Measurements from ENCODE around the gene MAGI3.
"Not testable (repeated sequence)": the region's sequence is repeated elsewhere in the genome, so short reads cannot be mapped to it uniquely, and the experiment has no call there.

MAGI3 gene

GRCh38 chr1:113576271-113576670, 186.0 kb downstream of the MAGI3 start:
- DNase-seq (ENCODE audit: low read depth in 3 of 3): no peak

GRCh38 chr1:113579256-113580018, 189.1 kb downstream of the MAGI3 start:
- no peak for DNase-seq (ENCODE audit: low read depth in 3 of 3)

DNA sequence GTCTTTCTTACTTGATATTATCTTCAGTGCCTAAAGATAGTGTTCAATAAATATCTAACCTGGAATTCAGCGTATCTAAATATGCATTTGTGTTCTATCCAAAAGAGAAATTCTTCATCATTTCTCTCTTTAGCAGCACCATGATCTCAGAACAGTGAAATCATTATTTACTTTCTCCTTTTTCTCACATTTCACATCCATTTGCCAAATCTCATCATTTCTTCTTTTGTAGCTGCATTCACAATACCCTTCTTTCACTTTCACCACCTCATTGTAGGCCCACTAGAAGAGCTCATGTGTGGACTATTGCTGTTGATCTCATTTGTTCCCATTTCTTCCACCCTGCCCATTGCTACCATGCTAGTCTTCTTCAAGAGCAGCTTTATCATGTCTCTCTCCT, 191.0 kb downstream of the MAGI3 start:
- no peak for DNase-seq (ENCODE audit: low read depth in 3 of 3)

DNA sequence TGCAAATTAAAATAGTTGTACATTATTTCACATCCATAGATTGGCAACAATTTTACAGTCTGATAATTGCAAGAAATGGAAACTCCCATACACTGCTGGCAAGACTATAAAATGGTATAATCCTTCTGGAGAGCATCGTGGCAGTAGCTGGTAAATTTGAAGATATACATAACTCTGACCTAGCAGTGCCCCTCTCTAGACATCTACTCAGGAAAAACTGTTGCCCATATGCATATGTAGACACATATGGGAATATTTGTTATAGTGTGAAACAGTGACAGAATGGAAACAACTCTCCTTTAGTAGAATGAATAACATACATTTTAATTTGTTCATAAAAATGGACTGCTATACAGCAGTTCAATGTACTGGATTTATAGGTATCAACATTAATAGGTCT, 191.8 kb downstream of the MAGI3 start:
- no peak for DNase-seq (ENCODE audit: low read depth in 3 of 3)

DNA sequence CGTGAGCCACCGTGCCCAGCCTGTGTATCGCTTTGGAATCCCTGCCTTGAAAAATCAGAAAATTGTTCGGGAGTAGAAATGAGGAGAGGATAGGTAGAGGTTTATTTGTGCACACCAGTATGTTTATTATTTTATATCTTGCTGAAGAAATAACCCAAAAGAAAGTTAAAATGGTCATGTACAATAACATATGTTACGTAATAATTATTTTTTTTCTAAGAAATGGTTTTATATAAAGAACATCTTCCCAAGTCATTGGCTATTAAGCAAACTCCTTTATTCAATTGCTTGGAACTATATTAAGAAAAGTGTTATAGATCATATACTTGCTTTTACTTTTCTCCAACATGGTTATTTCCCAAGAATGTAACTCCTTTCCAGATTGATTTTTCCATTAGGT, 197.2 kb downstream of the MAGI3 start:
- no peak for DNase-seq (ENCODE audit: low read depth in 3 of 3)

DNA sequence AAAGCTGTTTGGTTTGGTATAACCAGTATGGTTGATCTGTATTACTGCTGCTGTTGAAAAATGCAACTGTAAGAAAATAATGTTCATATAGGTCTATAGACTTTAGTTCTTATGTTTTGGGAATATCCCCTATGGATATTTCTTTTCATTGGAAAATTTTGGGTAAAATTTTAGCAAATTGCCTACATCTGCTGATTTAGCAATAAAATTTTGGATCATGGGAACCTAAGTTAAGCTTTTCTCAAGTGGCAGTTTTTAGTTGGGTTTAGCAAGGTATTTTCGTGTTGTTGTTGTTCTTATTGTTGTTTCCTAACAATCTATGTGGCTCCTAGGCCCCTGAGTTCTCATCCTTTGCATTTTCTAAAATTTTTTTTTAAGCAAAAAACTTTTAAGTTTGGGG, 201.9 kb downstream of the MAGI3 start:
- no peak for DNase-seq (ENCODE audit: low read depth in 3 of 3)

- no peak for DNase-seq (ENCODE audit: low read depth in 3 of 3)
Measured at GRCh38 chr1:113593550-113594297, 203.4 kb downstream of the MAGI3 start.

DNA sequence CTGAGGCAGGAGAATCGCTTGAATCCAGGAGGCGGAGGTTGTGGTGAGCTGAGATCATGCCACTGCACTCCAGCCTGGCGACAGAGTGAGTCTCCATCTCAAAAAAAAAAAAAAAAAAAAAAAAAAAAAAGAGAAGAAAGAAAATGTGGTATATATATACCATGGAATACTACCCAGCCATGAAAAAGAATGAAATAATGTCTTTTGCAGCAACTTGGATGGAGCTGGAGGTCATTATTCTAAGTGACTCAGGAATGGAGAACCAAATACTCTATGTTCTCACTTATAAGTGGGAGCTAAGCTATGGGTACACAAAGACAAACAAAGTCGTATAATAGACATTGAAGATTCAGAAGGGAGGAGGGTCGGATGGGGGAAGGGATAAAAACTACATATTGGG, 214.2 kb downstream of the MAGI3 start:
- DNase-seq (ENCODE audit: low read depth in 3 of 3): not testable (repeated sequence)

DNA sequence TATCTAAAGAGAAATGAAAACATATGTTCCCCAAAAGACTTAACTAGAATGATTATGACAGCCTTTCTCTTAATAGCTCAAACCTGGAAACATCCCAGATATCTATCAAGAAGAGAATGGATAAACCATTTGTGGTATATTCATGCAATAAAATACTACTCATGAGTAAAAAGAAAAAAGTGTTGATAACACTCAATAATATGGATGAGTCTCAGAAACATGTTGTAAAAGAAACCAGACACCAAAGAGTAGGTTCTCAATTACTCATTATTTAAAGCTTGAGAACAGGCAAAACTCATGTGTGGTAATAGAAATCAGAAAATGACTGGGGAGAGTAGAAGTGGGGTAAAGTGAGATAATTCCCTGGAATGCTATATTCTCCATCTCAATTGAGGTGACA, 214.8 kb downstream of the MAGI3 start:
- DNase-seq (ENCODE audit: low read depth in 3 of 3): no peak

- no peak for DNase-seq (ENCODE audit: low read depth in 3 of 3)
Measured at GRCh38 chr1:113608399-113608798, 218.1 kb downstream of the MAGI3 start.

DNA sequence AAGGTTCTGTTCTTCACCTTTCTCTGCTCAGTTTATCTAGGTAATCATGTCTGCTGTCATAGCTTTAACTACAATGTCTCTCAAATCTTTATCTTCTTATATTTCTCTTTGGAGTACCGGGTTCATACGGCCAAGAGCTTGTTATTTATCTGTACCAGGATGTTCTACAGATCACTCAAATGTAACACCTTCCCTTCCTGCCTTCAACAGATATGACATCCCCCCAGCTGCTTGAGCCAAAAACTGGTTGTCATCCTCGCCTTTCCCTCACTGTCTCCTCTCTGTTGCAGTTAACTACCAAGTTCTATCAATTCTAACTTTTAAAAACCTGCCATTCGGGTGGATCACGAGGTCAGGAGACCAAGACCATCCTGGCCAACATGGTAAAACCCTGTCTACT, 220.1 kb downstream of the MAGI3 start:
- DNase-seq (ENCODE audit: low read depth in 3 of 3): no peak

DNA sequence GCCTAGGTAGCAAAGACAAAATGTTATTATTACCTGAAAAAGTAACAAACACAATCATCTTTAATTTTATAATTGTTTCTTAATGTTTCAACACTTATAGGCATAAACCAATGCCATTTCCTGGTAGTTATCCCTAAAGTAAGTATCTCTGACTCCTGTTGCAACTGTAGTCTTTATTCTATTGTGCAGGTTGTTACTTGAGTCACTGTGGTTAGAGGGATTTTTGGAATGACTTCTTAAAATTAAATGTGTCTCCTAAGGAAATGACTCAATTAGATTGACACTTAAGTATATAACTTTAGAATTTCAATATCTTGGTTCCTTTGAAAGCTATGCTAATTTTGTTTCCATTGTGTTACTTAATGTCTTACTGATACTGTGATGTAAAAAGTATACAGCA, 225.1 kb downstream of the MAGI3 start:
- DNase-seq (ENCODE audit: low read depth in 3 of 3): no peak

GRCh38 chr1:113616156-113616555, 225.8 kb downstream of the MAGI3 start:
- no peak for DNase-seq (ENCODE audit: low read depth in 3 of 3)

DNA sequence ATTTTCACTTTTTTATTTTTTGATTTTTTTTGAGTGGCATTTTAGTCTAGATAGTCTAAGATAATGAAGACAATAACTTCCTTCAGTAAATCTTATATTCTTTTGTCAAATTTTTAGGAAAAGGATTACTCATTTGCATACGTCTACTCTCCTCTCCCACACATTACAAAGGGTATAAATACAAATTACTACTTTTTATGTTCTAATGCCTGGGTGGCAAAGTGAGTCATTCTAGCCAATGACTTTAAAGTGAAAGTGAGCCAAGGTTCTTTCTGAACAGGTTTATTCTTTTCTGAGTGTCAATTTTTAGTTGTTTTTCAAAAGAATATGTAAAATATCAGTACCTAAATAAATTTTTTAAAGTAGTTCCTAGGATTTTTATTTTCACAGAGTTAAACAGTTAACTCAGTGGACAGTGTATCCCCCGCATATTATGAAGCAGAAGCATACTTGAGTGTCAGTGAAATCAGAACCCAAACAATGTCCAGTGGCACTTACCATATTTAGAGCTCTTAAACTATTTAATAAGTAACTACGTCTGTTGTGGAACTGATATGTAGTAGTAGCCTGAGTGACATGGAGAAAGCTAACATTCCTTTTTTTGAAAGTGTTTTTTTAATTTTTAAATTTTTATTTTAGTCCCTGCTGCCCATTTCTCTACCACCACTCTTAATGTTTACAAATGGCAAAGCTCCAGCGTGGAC, 227.3 kb downstream of the MAGI3 start:
- DNase-seq (ENCODE audit: low read depth in 3 of 3): no peak

DNA sequence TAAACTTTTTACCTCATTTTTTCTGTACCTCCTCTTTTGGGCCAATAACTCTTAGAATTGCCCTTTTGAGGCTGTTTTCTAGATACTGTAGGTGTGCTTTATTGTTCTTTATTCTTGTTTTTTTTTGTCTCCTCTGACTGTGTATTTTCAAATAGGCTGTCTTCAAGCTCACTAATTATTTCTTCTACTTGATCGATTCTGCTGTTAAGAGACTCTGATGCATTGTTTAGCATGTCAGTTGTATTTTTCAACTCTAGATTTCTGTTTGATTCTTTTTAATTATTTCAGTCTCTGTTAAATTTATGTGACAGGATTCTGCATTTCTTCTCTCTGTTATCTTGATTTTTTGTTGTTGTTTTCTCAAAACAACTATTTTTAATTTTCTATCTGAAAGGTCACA, 238.7 kb downstream of the MAGI3 start:
- DNase-seq (ENCODE audit: low read depth in 3 of 3): no peak

- no peak for DNase-seq (ENCODE audit: low read depth in 3 of 3)
Measured at GRCh38 chr1:113630340-113631327, 240.3 kb downstream of the MAGI3 start.

- DNase-seq (ENCODE audit: low read depth in 3 of 3): no peak
Measured at GRCh38 chr1:113641396-113641795, 251.1 kb downstream of the MAGI3 start.

GRCh38 chr1:113647164-113647563, 256.8 kb downstream of the MAGI3 start:
- no peak for DNase-seq (ENCODE audit: low read depth in 3 of 3)

GRCh38 chr1:113648478-113648877, 258.2 kb downstream of the MAGI3 start:
- no peak for DNase-seq (ENCODE audit: low read depth in 3 of 3)

- no peak for DNase-seq (ENCODE audit: low read depth in 3 of 3)
Measured at GRCh38 chr1:113652771-113653170, 262.5 kb downstream of the MAGI3 start.

- no peak for DNase-seq (ENCODE audit: low read depth in 3 of 3)
Measured at GRCh38 chr1:113653741-113654140, 263.4 kb downstream of the MAGI3 start.

DNA sequence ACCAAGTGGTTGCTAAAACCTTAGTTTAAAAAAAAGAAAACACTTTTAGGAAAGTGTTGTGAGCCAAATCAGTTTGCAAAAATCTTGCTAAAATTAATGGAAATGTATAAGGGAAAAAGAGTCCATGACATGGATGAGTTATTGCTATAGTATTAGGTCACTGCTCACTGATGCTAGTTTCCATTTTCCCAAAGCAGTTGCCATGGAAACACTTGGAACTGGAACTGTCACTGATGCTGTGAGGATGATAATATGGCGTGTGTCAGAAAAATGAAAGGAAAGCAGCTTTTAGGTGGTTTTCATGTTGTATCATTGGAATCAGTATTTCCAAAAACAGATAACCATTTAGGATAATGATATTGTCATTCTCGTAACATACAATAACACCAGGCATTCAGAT, 264.6 kb downstream of the MAGI3 start:
- no peak for DNase-seq (ENCODE audit: low read depth in 3 of 3)

Measured in stimulated activated CD4-positive, alpha-beta T cell treated with anti-CD3 and anti-CD28 coated beads, TNF-alpha, amount 100 ng/mL, for 24 hours (primary cell).